HG03064 (cell line): ENCODE results near the gene HRG.

Experiments
- ATAC-seq: cut with Tn5 transposase; IDR thresholded peaks from one replicate; pipeline ENCODE4 v1.9.1; 2021; ENCODE audit warnings: low read depth; ENCODE audit not compliant: unreplicated experiment

The HRG gene

GRCh38 chr3:186637686-186638085, 28.1 kb upstream of the HRG start:
- ATAC-seq, result no peak

- ATAC-seq, result no peak
Measured at GRCh38 chr3:186638259-186638658, 27.6 kb upstream of the HRG start.

GRCh38 chr3:186639778-186640472, 25.9 kb upstream of the HRG start, which contains the start of gene FETUB:
TSS of gene FETUB (plus strand) at chr3:186640399. CDS start at chr3:186640461, 62 bp downstream.
- no peak for ATAC-seq

- ATAC-seq, result no peak
Measured at GRCh38 chr3:186640473-186640818, 25.4 kb upstream of the HRG start.

- no peak for ATAC-seq
Measured at GRCh38 chr3:186640929-186641328, 24.9 kb upstream of the HRG start.

- ATAC-seq, result no peak
Measured at GRCh38 chr3:186642014-186642413, 23.8 kb upstream of the HRG start.

- ATAC-seq, result no peak
Measured at GRCh38 chr3:186643493-186643892, 22.3 kb upstream of the HRG start.

GRCh38 chr3:186644683-186645082, 21.1 kb upstream of the HRG start:
- ATAC-seq, result no peak

- no peak for ATAC-seq
Measured at GRCh38 chr3:186646106-186646505, 19.7 kb upstream of the HRG start.

GRCh38 chr3:186646841-186647240, 19.0 kb upstream of the HRG start:
- ATAC-seq, result no peak

GRCh38 chr3:186648851-186649250, 17.0 kb upstream of the HRG start:
- ATAC-seq, result no peak

GRCh38 chr3:186651678-186652215, 14.1 kb upstream of the HRG start:
- no peak for ATAC-seq

GRCh38 chr3:186653080-186653707, 12.6 kb upstream of the HRG start:
- peak; percentile 93 for ATAC-seq

- ATAC-seq, result no peak
Measured at GRCh38 chr3:186653984-186654383, 11.8 kb upstream of the HRG start.

- ATAC-seq, result no peak
Measured at GRCh38 chr3:186663361-186664118, 2.3 kb upstream of the HRG start.

GRCh38 chr3:186664119-186664495, 1.7 kb upstream of the HRG start:
- no peak for ATAC-seq

GRCh38 chr3:186664506-186664905, 1.3 kb upstream of the HRG start:
- no peak for ATAC-seq

GRCh38 chr3:186668426-186668825, 2.6 kb downstream of the HRG start:
- no peak for ATAC-seq

- no peak for ATAC-seq
Measured at GRCh38 chr3:186669378-186670084, 3.7 kb downstream of the HRG start.

GRCh38 chr3:186670155-186670554, 4.3 kb downstream of the HRG start:
- ATAC-seq, result no peak

- no peak for ATAC-seq
Measured at GRCh38 chr3:186671051-186671450, 5.2 kb downstream of the HRG start.
